Measurements from ENCODE around the gene KRT15. TPM values are rescaled to one million over a fixed set of nuclear protein-coding genes. Genes with fewer than 3 reads are reported as not detected.

The KRT15 gene
- polyA plus RNA-seq, 1 donor, result 3.2 TPM

DNA sequence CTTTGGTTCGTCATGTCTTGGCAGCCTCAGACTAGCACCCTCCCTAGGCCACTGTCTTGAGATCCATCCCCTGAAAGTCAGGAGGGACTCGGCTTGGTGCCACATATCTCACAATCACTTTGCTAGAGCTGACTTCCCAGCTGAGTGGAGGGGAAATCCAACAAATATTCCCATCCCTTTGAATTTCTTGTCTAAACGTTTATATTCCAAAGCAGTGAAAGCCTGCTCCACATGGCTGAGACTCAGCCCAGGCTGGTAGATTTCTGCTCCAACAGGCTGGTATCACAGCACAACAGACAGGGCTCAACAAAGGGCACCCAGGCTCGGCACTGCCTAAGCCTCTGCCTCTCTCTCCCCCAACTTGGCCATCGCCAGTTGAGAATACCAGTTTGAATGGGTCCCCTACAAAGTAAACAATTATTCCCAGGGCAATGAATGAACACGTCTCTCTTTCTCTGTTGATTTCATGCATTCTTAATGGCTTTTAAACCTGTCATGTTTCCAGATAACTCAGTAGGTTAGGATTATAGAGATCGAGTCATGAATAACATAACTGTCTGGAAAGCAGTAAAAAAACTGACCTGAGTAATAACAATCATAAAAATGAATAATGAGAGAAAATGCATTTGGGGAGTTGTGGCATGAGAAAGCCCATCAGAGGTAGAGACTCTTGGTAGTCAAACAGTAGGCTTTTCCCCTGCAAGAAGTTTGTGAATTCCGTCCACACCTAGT, 14.3 kb downstream of the KRT15 start:
- DNase-seq, result no peak

DNA sequence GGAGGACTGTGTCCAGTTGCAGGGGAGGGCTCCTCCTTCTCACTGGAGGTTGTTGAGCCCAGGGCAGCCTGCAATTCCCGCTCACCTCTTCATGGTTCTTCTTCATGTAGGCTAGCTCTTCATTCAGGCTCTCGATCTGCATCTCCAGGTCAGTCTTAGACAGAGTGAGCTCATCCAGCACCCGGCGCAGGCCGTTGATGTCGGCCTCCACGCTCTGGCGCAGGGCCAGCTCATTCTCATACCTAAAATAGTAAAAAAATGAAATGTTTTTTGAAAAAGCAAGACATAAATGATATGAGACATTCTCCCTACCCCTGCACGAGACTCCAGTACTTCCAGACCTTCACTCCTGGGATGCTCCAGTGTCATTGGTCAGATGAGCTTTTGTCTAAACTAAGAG, 15.5 kb downstream of the KRT15 start:
- no peak for DNase-seq

- no peak for DNase-seq
Measured at GRCh38 chr17:41500131-41500911, 18.4 kb downstream of the KRT15 start.

GRCh38 chr17:41499714-41500113, 19.0 kb downstream of the KRT15 start:
- no peak for DNase-seq

- no peak for DNase-seq
Measured at GRCh38 chr17:41498276-41498675, 20.4 kb downstream of the KRT15 start.

DNA sequence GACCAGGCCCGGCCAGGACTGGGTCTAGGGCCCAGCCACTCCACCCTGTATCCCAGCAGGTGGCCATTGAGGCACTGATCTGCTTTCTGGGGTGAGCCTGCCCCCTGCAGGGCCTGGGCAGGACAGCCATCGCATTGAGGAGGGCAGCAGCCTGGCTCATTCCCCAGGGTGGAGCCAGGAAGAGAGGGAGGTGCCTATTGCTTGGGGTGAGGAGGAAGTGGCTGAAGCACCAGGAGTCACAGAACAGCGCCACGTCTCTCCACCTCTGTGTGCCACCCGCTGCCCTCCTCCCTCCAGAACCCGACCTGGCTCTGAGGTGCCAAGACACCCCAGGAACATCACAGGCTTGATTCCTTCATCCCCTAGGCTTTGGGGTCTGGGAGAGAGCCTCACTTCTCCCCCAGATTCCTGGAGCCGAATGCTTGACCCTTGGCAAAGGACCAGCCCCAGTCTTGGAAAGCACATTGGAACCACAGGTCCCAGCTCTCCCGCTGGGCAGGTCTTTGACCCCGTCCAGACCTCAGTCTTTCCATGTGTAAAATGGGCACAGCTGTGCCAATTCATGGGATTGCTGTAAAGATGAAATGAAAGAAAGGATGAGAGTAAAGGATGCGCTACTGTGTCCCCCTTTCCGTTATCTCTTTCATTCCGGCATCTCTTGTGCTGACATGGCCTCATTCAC, 21.7 kb downstream of the KRT15 start:
- no peak for DNase-seq

- DNase-seq, result no peak
Measured at GRCh38 chr17:41494524-41494923, 24.2 kb downstream of the KRT15 start.

GRCh38 chr17:41492771-41493170, 25.9 kb downstream of the KRT15 start:
- DNase-seq, result no peak

- DNase-seq, result no peak
Measured at GRCh38 chr17:41492351-41492750, 26.3 kb downstream of the KRT15 start.

- no peak for DNase-seq
Measured at GRCh38 chr17:41491476-41491875, 27.2 kb downstream of the KRT15 start.

- no peak for DNase-seq
Measured at GRCh38 chr17:41490000-41490990, 28.4 kb downstream of the KRT15 start.

DNA sequence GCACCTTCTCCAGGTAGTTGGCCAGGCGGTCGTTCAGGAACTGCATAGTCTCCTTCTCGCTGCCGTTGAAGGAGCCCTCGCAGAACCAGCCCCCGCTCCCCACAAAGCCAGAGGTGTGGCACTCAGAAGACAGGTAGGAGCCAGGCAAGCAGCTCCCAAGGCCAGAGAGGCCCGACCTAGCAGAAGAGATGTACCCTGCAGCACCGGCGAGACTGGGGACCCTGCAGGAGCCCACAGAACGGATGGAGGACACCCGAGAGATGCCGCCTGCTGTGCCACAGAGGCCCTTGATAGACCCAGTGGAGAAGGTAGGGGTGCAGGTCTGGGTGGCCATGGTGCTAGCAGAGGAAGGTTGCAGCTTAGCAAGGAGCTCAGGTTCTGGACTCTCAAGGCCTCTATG, 29.2 kb downstream of the KRT15 start, which contains the start of gene KRT36:
Gene KRT36, minus strand, starts transcription at position 380 of the 400 bp plus-strand sequence. Its CDS starts 46 bp downstream, at position 334.
- DNase-seq, result no peak

- DNase-seq, result no peak
Measured at GRCh38 chr17:41486809-41487530, 31.7 kb downstream of the KRT15 start.

- no peak for DNase-seq
Measured at GRCh38 chr17:41486316-41486715, 32.4 kb downstream of the KRT15 start.

GRCh38 chr17:41484920-41485904, 33.5 kb downstream of the KRT15 start:
- DNase-seq, result no peak

DNA sequence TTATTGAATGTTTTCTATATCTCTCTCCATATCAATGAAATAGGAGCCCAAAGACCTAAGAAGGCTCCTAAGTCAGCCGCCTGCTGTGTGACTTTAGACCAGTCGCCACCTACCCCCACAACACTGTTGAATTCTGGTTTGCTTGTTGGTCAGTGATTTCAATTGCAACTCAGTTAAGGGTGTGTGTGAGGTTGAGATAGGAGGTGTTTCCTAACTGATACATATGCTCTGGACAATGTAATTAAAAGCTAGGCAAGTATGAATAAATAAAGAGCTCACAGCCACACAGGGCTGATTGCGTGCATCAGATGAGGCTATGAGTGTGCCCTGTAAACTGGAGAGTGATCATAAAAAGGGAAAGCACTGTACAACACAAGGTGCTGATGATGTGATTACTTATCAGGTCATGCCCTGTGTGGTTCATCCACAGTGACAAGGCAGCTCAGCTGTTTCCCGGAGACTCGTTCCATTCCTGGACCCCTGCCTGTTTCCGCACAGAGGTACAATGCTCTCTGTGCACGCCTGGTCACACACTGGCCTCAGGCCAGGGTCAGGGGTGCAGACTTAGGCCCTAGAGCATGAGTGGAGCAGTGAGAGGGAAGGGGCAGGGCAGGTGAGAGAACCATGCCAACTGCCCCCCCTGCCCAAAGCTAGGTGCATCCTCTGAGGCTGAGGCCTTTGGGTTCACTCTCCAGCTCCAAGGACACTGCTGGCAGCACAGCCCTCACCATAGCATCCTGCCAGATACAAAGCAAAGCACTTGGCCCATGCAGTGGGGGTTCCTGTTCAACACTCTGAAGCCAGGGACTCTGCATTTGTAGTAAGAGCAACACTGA, 34.5 kb downstream of the KRT15 start:
- no peak for DNase-seq

- no peak for DNase-seq
Measured at GRCh38 chr17:41483531-41483930, 35.2 kb downstream of the KRT15 start.

DNA sequence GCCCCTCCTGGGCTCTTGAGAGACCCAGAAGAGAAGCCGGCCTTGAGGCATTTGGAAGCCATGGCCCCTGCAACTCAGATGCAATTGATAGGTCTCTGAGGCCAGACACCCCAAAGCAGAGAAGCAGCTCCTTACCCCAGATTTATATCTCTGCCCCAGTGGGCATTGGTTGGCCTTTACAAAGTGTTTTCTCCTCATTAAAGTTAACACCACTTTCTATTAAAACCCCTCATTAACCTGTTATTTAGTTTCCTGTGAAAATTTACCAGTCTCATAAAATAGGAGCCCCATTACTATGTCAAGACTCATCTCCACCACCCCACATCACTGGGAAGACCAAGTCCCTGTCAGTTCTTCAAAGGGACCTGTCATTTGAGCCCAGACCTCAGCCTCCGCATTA, 37.7 kb downstream of the KRT15 start, which contains the start of gene KRT35:
Gene KRT35, minus strand, starts transcription at position 116 of the 400 bp plus-strand sequence. Its CDS starts 54 bp downstream, at position 62.
- DNase-seq, result no peak

DNA sequence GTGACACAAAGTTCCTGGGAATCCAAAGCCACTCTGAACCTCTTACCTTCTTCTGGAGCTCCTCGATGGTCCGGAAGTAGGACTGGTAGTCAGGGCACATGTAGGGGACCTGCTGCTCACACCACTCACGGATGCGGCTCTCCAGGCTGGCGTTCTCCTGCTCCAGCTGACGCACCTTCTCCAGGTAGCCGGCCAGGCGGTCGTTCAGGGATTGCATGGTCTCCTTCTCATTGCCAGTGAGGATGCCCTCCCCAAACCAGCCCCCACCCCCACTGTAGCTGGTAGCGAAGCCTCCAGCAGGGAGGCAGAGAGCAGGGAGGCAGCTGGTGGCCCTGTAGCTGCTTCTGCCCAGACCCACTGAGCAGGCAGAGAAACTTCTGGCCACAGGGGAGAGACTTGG, 38.1 kb downstream of the KRT15 start:
- no peak for DNase-seq
